ENCODE measurements around the gene CIAO2A.
A peak's percentile ranks its signal among the peaks of the same experiment; 100 is the strongest.
"Not testable (repeated sequence)": the region's sequence is repeated elsewhere in the genome, so short reads cannot be mapped to it uniquely, and the experiment has no call there.

Gene CIAO2A

GRCh38 chr15:64058279-64058678 lies 35.4 kb downstream of the CIAO2A start:
- Histone ChIP-seq H3K4me3 (no peak overlapping the region), H3K9ac (no peak overlapping the region), H3K27ac (no peak overlapping the region), H3K27me3 (no peaks in the 10 kb centered on the region; a peak in 1 of 22 replicates), H3K36me3 (no peaks in the 10 kb centered on the region), H3K9me3 (replicated peaks in 1 of 11) (peaks cover 9 to 18% (median 12%) of the 10 kb centered on the region in 11 experiments; a peak in 18 of 22 replicates), H4K20me1 (no peaks in the 10 kb centered on the region), H3K4me1 (0 out of 20 replicates have a peak, but pooled peaks cover 0 to 5% (median 0%) of the 10 kb centered on the region in 10 experiments), H3K4me2 (no peak overlapping the region)
- TF ChIP-seq Cebpa-rat (IDR thresholded peaks at IDR 0.05) = no peak

GRCh38 chr15:64053674-64054073 lies 40.0 kb downstream of the CIAO2A start:
- peaks cover 0 to 12% (median 0%) of the 10 kb centered on the region in 11 experiments; a peak in 3 of 22 replicates for H4K20me1 ChIP-seq
- H3K9me3 ChIP-seq (replicated peaks in 1 of 11); H3K4me3 ChIP-seq; H3K27ac ChIP-seq; H3K4me2 ChIP-seq; H3K36me3 ChIP-seq; H3K9ac ChIP-seq: not testable (repeated sequence)
- peaks cover 12 to 21% (median 16%) of the 10 kb centered on the region in 10 experiments for H3K4me1 ChIP-seq
- peaks cover 0 to 24% (median 0%) of the 10 kb centered on the region in 11 experiments; a peak in 6 of 22 replicates for H3K27me3 ChIP-seq

GRCh38 chr15:64052925-64053491 lies 40.6 kb downstream of the CIAO2A start:
- H3K27ac ChIP-seq = no peak overlapping the region
- H3K27me3 ChIP-seq = peaks cover 0 to 31% (median 0%) of the 10 kb centered on the region in 11 experiments; a peak in 8 of 22 replicates
- no peak overlapping the region for H3K4me2 ChIP-seq
- no peaks in the 10 kb centered on the region for H3K9me3 ChIP-seq (replicated peaks in 1 of 11)
- H3K4me1 ChIP-seq = peaks cover 12 to 25% (median 21%) of the 10 kb centered on the region in 10 experiments
- no peak overlapping the region for H3K9ac ChIP-seq
- no peaks in the 10 kb centered on the region for H3K36me3 ChIP-seq
- H4K20me1 ChIP-seq = peaks cover 0 to 18% (median 0%) of the 10 kb centered on the region in 11 experiments; a peak in 3 of 22 replicates
- TF ChIP-seq Cebpa-rat (IDR thresholded peaks at IDR 0.05) = no peak
- no peak overlapping the region for H3K4me3 ChIP-seq

- no peak overlapping the region for H3K27ac ChIP-seq
- no peak for TF ChIP-seq Cebpa-rat (IDR thresholded peaks at IDR 0.05)
- H3K27me3 ChIP-seq = peaks cover 6 to 45% (median 14%) of the 10 kb centered on the region in 11 experiments
- no peak overlapping the region for H3K9ac ChIP-seq
- no peak overlapping the region for H3K4me3 ChIP-seq
- no peak overlapping the region for H3K4me2 ChIP-seq
- H4K20me1 ChIP-seq = peaks cover 0 to 29% (median 0%) of the 10 kb centered on the region in 11 experiments; a peak in 3 of 22 replicates
- H3K9me3 ChIP-seq (replicated peaks in 1 of 11) = no peaks in the 10 kb centered on the region
- H3K36me3 ChIP-seq = no peaks in the 10 kb centered on the region
- peaks cover 14 to 30% (median 25%) of the 10 kb centered on the region in 10 experiments for H3K4me1 ChIP-seq
Observed at GRCh38 chr15:64051407-64052259, 42.0 kb downstream of the CIAO2A start.

- Histone ChIP-seq H3K36me3 (no peaks in the 10 kb centered on the region), H3K4me2 (peak overlapping the region in 7 of 11 experiments; percentile 60 to 78 (median 72); a peak in 10 of 22 replicates), H3K4me1 (peaks cover 17 to 34% (median 27%) of the 10 kb centered on the region in 10 experiments), H3K9me3 (replicated peaks in 1 of 11) (no peaks in the 10 kb centered on the region), H3K9ac (no peak overlapping the region), H3K27me3 (peaks cover 12 to 51% (median 19%) of the 10 kb centered on the region in 11 experiments), H4K20me1 (peaks cover 0 to 30% (median 0%) of the 10 kb centered on the region in 11 experiments; a peak in 3 of 22 replicates), H3K27ac (no peak overlapping the region), H3K4me3 (no peak overlapping the region)
- no peak for TF ChIP-seq Cebpa-rat (IDR thresholded peaks at IDR 0.05)
Observed at GRCh38 chr15:64051093-64051402, 42.6 kb downstream of the CIAO2A start.

GRCh38 chr15:64050281-64051092 lies 43.2 kb downstream of the CIAO2A start:
- no peaks in the 10 kb centered on the region for H3K9me3 ChIP-seq (replicated peaks in 1 of 11)
- H3K4me2 ChIP-seq = peak overlapping the region; percentile 14 to 78 (median 67); a peak in 21 of 22 replicates
- peaks cover 18 to 56% (median 25%) of the 10 kb centered on the region in 11 experiments for H3K27me3 ChIP-seq
- H3K27ac ChIP-seq = no peak overlapping the region; a peak in 1 of 22 replicates
- H3K36me3 ChIP-seq = no peaks in the 10 kb centered on the region
- peaks cover 17 to 39% (median 30%) of the 10 kb centered on the region in 10 experiments for H3K4me1 ChIP-seq
- no peak for TF ChIP-seq Cebpa-rat (IDR thresholded peaks at IDR 0.05)
- peaks cover 0 to 35% (median 0%) of the 10 kb centered on the region in 11 experiments; a peak in 6 of 22 replicates for H4K20me1 ChIP-seq
- no peak overlapping the region for H3K9ac ChIP-seq
- H3K4me3 ChIP-seq = no peak overlapping the region

GRCh38 chr15:64048781-64049460 lies 44.7 kb downstream of the CIAO2A start:
- Histone ChIP-seq H4K20me1 (peaks cover 0 to 51% (median 0%) of the 10 kb centered on the region in 11 experiments; a peak in 6 of 22 replicates), H3K27ac (no peak overlapping the region)

More at GRCh38 chr15:64048781-64049460, 44.7 kb downstream of the CIAO2A start:
- H3K4me1 ChIP-seq = peaks cover 27 to 55% (median 39%) of the 10 kb centered on the region in 10 experiments
- H3K9ac ChIP-seq = no peak overlapping the region
- no peaks in the 10 kb centered on the region for H3K9me3 ChIP-seq (replicated peaks in 1 of 11)
- H3K36me3 ChIP-seq = no peaks in the 10 kb centered on the region
- peaks cover 23 to 72% (median 32%) of the 10 kb centered on the region in 11 experiments for H3K27me3 ChIP-seq
- no peak overlapping the region for H3K4me3 ChIP-seq
- TF ChIP-seq Cebpa-rat (IDR thresholded peaks at IDR 0.05) = no peak
- peak overlapping the region in 7 of 11 experiments; percentile 0 to 73 (median 32); a peak in 10 of 22 replicates for H3K4me2 ChIP-seq

All from BLaER1 treated with 17β-estradiol and CSF1 and Interleukin-3, amounts not matched to agents 10 nM and 100 nM (cell line).